ENCODE results near the gene VMP1.
"Not testable (repeated sequence)": the region's sequence is repeated elsewhere in the genome, so short reads cannot be mapped to it uniquely, and the experiment has no call there.

VMP1 gene

GRCh38 chr17:59844884-59845594, 137.6 kb downstream of the VMP1 start:
- H3K4me1 Mint-ChIP-seq, result peaks cover 47 to 84% of the 10 kb centered on the region in 2 donors
- peaks cover 26 to 32% of the 10 kb centered on the region in 2 donors for H3K36me3 Mint-ChIP-seq
- ATAC-seq (replicated peaks), result no peak
- H3K27me3 Mint-ChIP-seq, result no peaks in the 10 kb centered on the region
- peak overlapping the region in 1 of 2 donors; percentile 29 for H3K4me3 Mint-ChIP-seq
- H3K27ac Mint-ChIP-seq, result peak overlapping the region; percentile 87
- peaks cover 0 to 4% of the 10 kb centered on the region in 2 donors for H3K9me3 Mint-ChIP-seq
- DNase-seq, result no peak

GRCh38 chr17:59845595-59846393, 138.3 kb downstream of the VMP1 start:
- H3K4me1 Mint-ChIP-seq, result peaks cover 44 to 79% of the 10 kb centered on the region in 2 donors
- H3K27ac Mint-ChIP-seq, result peak overlapping the region; percentile 87

GRCh38 chr17:59846394-59847165, 139.1 kb downstream of the VMP1 start:
- H3K4me3 Mint-ChIP-seq, result peak overlapping the region; percentile 22 to 71
- DNase-seq (peak; percentile 40), ATAC-seq (replicated peaks) (peak; percentile 49 to 56)
- H3K4me1 Mint-ChIP-seq, result peaks cover 39 to 72% of the 10 kb centered on the region in 2 donors
- H3K27ac Mint-ChIP-seq, result peak overlapping the region; percentile 33
- H3K36me3 Mint-ChIP-seq, result peaks cover 11 to 17% of the 10 kb centered on the region in 2 donors
- H3K27me3 Mint-ChIP-seq, result no peaks in the 10 kb centered on the region
- H3K9me3 Mint-ChIP-seq, result no peaks in the 10 kb centered on the region

More at GRCh38 chr17:59845595-59846393, 138.3 kb downstream of the VMP1 start:
- Mint-ChIP-seq H3K27me3 (no peaks in the 10 kb centered on the region), H3K36me3 (peaks cover 19 to 25% of the 10 kb centered on the region in 2 donors), H3K9me3 (peaks cover 0 to 2% of the 10 kb centered on the region in 2 donors), H3K4me3 (peak overlapping the region; percentile 29 to 71)
- no peak for DNase-seq
- peak; percentile 10 for ATAC-seq (replicated peaks)

GRCh38 chr17:59848385-59848668, 140.9 kb downstream of the VMP1 start:
- H3K9me3 Mint-ChIP-seq, result peaks cover 3 to 4% of the 10 kb centered on the region in 2 donors
- H3K27me3 Mint-ChIP-seq, result no peaks in the 10 kb centered on the region
- ATAC-seq (replicated peaks) (no peak), DNase-seq (no peak)
- no peak overlapping the region for H3K4me3 Mint-ChIP-seq
- peaks cover 34 to 61% of the 10 kb centered on the region in 2 donors for H3K4me1 Mint-ChIP-seq
- H3K27ac Mint-ChIP-seq, result peak overlapping the region; percentile 80
- H3K36me3 Mint-ChIP-seq, result peaks cover 4 to 5% of the 10 kb centered on the region in 2 donors

- peak; percentile 52 for DNase-seq
- peaks cover 34 to 61% of the 10 kb centered on the region in 2 donors for H3K4me1 Mint-ChIP-seq
- peak; percentile 32 to 49 for ATAC-seq (replicated peaks)
Measured at GRCh38 chr17:59848778-59849177, 141.3 kb downstream of the VMP1 start.

GRCh38 chr17:59850311-59850710, 142.9 kb downstream of the VMP1 start:
- H3K9me3 Mint-ChIP-seq; H3K4me3 Mint-ChIP-seq; ATAC-seq (replicated peaks); H3K36me3 Mint-ChIP-seq; DNase-seq; H3K27me3 Mint-ChIP-seq: not testable (repeated sequence)
- peaks cover 32 to 51% of the 10 kb centered on the region in 2 donors for H3K4me1 Mint-ChIP-seq
- H3K27ac Mint-ChIP-seq, result peak overlapping the region; percentile 14

More at GRCh38 chr17:59848778-59849177, 141.3 kb downstream of the VMP1 start:
- Mint-ChIP-seq H3K36me3 (peaks cover 4% of the 10 kb centered on the region in 2 donors), H3K27me3 (no peaks in the 10 kb centered on the region), H3K9me3 (peaks cover 3 to 4% of the 10 kb centered on the region in 2 donors), H3K4me3 (peak overlapping the region; percentile 20 to 55), H3K27ac (peak overlapping the region; percentile 80)

- no peak overlapping the region for H3K4me3 Mint-ChIP-seq
- H3K4me1 Mint-ChIP-seq, result peaks cover 24 to 43% of the 10 kb centered on the region in 2 donors
- peaks cover 3 to 4% of the 10 kb centered on the region in 2 donors for H3K36me3 Mint-ChIP-seq
- H3K27ac Mint-ChIP-seq, result no peak overlapping the region
- no peaks in the 10 kb centered on the region for H3K27me3 Mint-ChIP-seq
- ATAC-seq (replicated peaks) (no peak), DNase-seq (no peak)
- peaks cover 3 to 4% of the 10 kb centered on the region in 2 donors for H3K9me3 Mint-ChIP-seq
Measured at GRCh38 chr17:59851439-59852375, 144.3 kb downstream of the VMP1 start.

GRCh38 chr17:59852847-59853167, 145.4 kb downstream of the VMP1 start:
- H3K36me3 Mint-ChIP-seq; DNase-seq; ATAC-seq (replicated peaks); H3K9me3 Mint-ChIP-seq; H3K4me3 Mint-ChIP-seq; H3K27me3 Mint-ChIP-seq: not testable (repeated sequence)
- peak overlapping the region; percentile 37 for H3K27ac Mint-ChIP-seq
- peaks cover 22 to 33% of the 10 kb centered on the region in 2 donors for H3K4me1 Mint-ChIP-seq

- peaks cover 19 to 28% of the 10 kb centered on the region in 2 donors for H3K4me1 Mint-ChIP-seq
Measured at GRCh38 chr17:59853168-59853918, 145.9 kb downstream of the VMP1 start.

GRCh38 chr17:59853919-59854729, 146.7 kb downstream of the VMP1 start:
- not testable (repeated sequence) for H3K4me3 Mint-ChIP-seq; DNase-seq; H3K36me3 Mint-ChIP-seq; H3K9me3 Mint-ChIP-seq; ATAC-seq (replicated peaks); H3K27ac Mint-ChIP-seq; H3K27me3 Mint-ChIP-seq
- H3K4me1 Mint-ChIP-seq, result peaks cover 15 to 20% of the 10 kb centered on the region in 2 donors

More at GRCh38 chr17:59853168-59853918, 145.9 kb downstream of the VMP1 start:
- H3K27me3 Mint-ChIP-seq, result no peaks in the 10 kb centered on the region
- peak; percentile 71 to 81 for ATAC-seq (replicated peaks)
- H3K27ac Mint-ChIP-seq, result peak overlapping the region; percentile 37
- H3K4me3 Mint-ChIP-seq, result no peak overlapping the region
- no peak for DNase-seq
- H3K9me3 Mint-ChIP-seq, result peaks cover 3 to 4% of the 10 kb centered on the region in 2 donors
- H3K36me3 Mint-ChIP-seq, result peaks cover 3 to 4% of the 10 kb centered on the region in 2 donors

- no peak for DNase-seq
- H3K36me3 Mint-ChIP-seq, result peaks cover 6 to 9% of the 10 kb centered on the region in 2 donors
- H3K4me1 Mint-ChIP-seq, result peaks cover 15 to 16% of the 10 kb centered on the region in 2 donors
- no peak overlapping the region for H3K27ac Mint-ChIP-seq
- no peak for ATAC-seq (replicated peaks)
- peaks cover 3 to 4% of the 10 kb centered on the region in 2 donors for H3K9me3 Mint-ChIP-seq
- no peak overlapping the region for H3K4me3 Mint-ChIP-seq
- H3K27me3 Mint-ChIP-seq, result no peaks in the 10 kb centered on the region
Measured at GRCh38 chr17:59856859-59857794, 149.7 kb downstream of the VMP1 start.

Measured in stimulated activated naive B cell treated with anti-CD40 and anti-IgM and Interleukin-4, amounts not matched to agents 10 μg/mL and 1 μg/mL and 100 μg/mL, for 72 hours (primary cell).